ENCODE measurements around the gene C6.

DNA sequence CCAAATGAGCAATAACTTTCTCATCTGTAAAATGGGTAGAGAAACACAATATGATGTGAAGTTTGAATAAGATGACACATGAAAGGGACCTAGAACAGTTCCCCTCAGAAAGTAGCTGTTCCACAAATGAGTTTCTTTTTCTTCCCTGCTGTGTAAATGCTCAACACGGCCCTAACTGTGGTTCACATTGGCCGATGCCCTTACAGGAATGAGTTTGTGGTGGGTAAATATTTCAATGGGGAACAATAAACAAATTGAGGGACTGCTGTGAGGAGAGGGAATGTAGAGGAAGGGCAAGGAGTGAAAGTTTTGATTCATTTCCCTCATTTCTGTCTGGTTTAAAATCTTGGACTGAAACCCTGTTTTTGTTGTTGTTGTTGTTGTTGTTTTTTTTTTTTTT, 12.8 kb downstream of the C6 start:
- TF ChIP-seq, protein P1, sequence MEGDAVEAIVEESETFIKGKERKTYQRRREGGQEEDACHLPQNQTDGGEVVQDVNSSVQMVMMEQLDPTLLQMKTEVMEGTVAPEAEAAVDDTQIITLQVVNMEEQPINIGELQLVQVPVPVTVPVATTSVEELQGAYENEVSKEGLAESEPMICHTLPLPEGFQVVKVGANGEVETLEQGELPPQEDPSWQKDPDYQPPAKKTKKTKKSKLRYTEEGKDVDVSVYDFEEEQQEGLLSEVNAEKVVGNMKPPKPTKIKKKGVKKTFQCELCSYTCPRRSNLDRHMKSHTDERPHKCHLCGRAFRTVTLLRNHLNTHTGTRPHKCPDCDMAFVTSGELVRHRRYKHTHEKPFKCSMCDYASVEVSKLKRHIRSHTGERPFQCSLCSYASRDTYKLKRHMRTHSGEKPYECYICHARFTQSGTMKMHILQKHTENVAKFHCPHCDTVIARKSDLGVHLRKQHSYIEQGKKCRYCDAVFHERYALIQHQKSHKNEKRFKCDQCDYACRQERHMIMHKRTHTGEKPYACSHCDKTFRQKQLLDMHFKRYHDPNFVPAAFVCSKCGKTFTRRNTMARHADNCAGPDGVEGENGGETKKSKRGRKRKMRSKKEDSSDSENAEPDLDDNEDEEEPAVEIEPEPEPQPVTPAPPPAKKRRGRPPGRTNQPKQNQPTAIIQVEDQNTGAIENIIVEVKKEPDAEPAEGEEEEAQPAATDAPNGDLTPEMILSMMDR (IDR thresholded peaks at IDR 0.05 in 2 of 3, conservative IDR thresholded peaks at IDR 0.05 in 1 of 3; ENCODE audit: borderline replicate concordance in 1 of 3, insufficient read depth in 1 of 3, low read depth in 2 of 3, low read length in 2 of 3), result no peak
- TF ChIP-seq ZFX (IDR thresholded peaks at IDR 0.05) (no peak), POLR2AphosphoS5 (IDR thresholded peaks at IDR 0.05; ENCODE audit: low read depth, low read length) (no peak)

Measured in HCT116 (cell line).